ENCODE measurements around the gene LARP1B. TPM values are rescaled to one million over a fixed set of nuclear protein-coding genes. Genes with fewer than 3 reads are reported as not detected.
"Not testable (repeated sequence)": the region's sequence is repeated elsewhere in the genome, so short reads cannot be mapped to it uniquely, and the experiment has no call there.

The LARP1B gene
- total RNA-seq, 1 experiment from 2014 or later, result 20.3 TPM

GRCh38 chr4:128060121-128060698 lies 902 bp upstream of the LARP1B start:
- Histone ChIP-seq H3K27ac (ENCODE audit: low read depth, low read length, poor library complexity, severe bottlenecking) (peak overlapping the region; percentile 96), H3K4me1 (ENCODE audit: insufficient read depth, low read length, poor library complexity, severe bottlenecking) (peaks cover 13% of the 10 kb centered on the region), H3K9me3 (ENCODE audit: low read depth, low read length, poor library complexity, severe bottlenecking) (no peaks in the 10 kb centered on the region), H3K4me3 (ENCODE audit: low read depth, low read length, poor library complexity, severe bottlenecking) (peak overlapping the region; percentile 93), H3K27me3 (replicated peaks; ENCODE audit: insufficient read depth, low read depth, low read length, poor library complexity) (no peaks in the 10 kb centered on the region), H3K36me3 (ENCODE audit: insufficient read depth, low read length, poor library complexity, severe bottlenecking) (no peaks in the 10 kb centered on the region)
- no peak for TF ChIP-seq CTCF (conservative IDR thresholded peaks at IDR 0.05; ENCODE audit: low read depth, low read length)
- TF ChIP-seq EZH2 (IDR thresholded peaks at IDR 0.05; ENCODE audit: borderline replicate concordance, low read depth, low read length, poor library complexity, severe bottlenecking), result no peak
- BruUV-seq (replicated peaks), result TSS peak; percentile 89
- POLR2A ChIA-PET (ENCODE audit: low non-redundant PET), result no interaction called here
- intact Hi-C loops (cut with micrococcal nuclease; ENCODE audit: unreplicated experiment), result loop anchor here (10.0 kb wide), 1 partner anchor 225 kb away; the partner anchor contains the start of gene PGRMC2
- CTCF ChIA-PET, result no interaction called here
- peak; percentile 30 for DNase-seq (ENCODE audit: low spot score)

GRCh38 chr4:128061566-128062536 lies 739 bp downstream of the LARP1B start:
- Histone ChIP-seq H3K27ac (ENCODE audit: low read depth, low read length, poor library complexity, severe bottlenecking) (peak overlapping the region; percentile 96), H3K27me3 (replicated peaks; ENCODE audit: insufficient read depth, low read depth, low read length, poor library complexity) (no peaks in the 10 kb centered on the region), H3K36me3 (ENCODE audit: insufficient read depth, low read length, poor library complexity, severe bottlenecking) (no peaks in the 10 kb centered on the region), H3K9me3 (ENCODE audit: low read depth, low read length, poor library complexity, severe bottlenecking) (no peaks in the 10 kb centered on the region), H3K4me3 (ENCODE audit: low read depth, low read length, poor library complexity, severe bottlenecking) (peak overlapping the region; percentile 93), H3K4me1 (ENCODE audit: insufficient read depth, low read length, poor library complexity, severe bottlenecking) (peaks cover 13% of the 10 kb centered on the region)
- peak; percentile 35 for TF ChIP-seq CTCF (conservative IDR thresholded peaks at IDR 0.05; ENCODE audit: low read depth, low read length)
- no peak for TF ChIP-seq EZH2 (IDR thresholded peaks at IDR 0.05; ENCODE audit: borderline replicate concordance, low read depth, low read length, poor library complexity, severe bottlenecking)
- ChIA-PET CTCF (interaction anchor here (0.6 kb wide), 2 partner anchors 9 to 267 kb away, joined by 5 read pairs; no protein-coding TSS in a partner anchor), POLR2A (ENCODE audit: low non-redundant PET) (no interaction called here)
- DNase-seq (ENCODE audit: low spot score), result peak; percentile 52
- intact Hi-C loops (cut with micrococcal nuclease; ENCODE audit: unreplicated experiment), result loop anchor here (10.0 kb wide), 1 partner anchor 223 kb away; the partner anchor contains the start of gene PGRMC2
- BruUV-seq (replicated peaks), result no TSS peak

- intact Hi-C loops (cut with micrococcal nuclease; ENCODE audit: unreplicated experiment), result loop anchor here (10.0 kb wide), 1 partner anchor 218 kb away; the partner anchor contains the start of gene PGRMC2
- H3K36me3 ChIP-seq (ENCODE audit: insufficient read depth, low read length, poor library complexity, severe bottlenecking); BruUV-seq (replicated peaks); H3K4me3 ChIP-seq (ENCODE audit: low read depth, low read length, poor library complexity, severe bottlenecking); DNase-seq (ENCODE audit: low spot score); H3K27ac ChIP-seq (ENCODE audit: low read depth, low read length, poor library complexity, severe bottlenecking); H3K9me3 ChIP-seq (ENCODE audit: low read depth, low read length, poor library complexity, severe bottlenecking); POLR2A ChIA-PET (ENCODE audit: low non-redundant PET); CTCF ChIA-PET; H3K27me3 ChIP-seq (replicated peaks; ENCODE audit: insufficient read depth, low read depth, low read length, poor library complexity): not testable (repeated sequence)
- H3K4me1 ChIP-seq (ENCODE audit: insufficient read depth, low read length, poor library complexity, severe bottlenecking), result peaks cover 13% of the 10 kb centered on the region
Measured at GRCh38 chr4:128066453-128066820, 5.3 kb downstream of the LARP1B start.

Measured in A673 (cell line).